8988T (cell line): ENCODE data around the gene HLCS.

Experiments used
- DNase-seq: peaks from one replicate; pipeline ENCODE4 v3.0.0; 2011

Gene HLCS

GRCh38 chr21:36803816-36804439, 162.5 kb downstream of the HLCS start:
- no peak for DNase-seq

- no peak for DNase-seq
Observed at GRCh38 chr21:36803051-36803645, 163.3 kb downstream of the HLCS start.

- no peak for DNase-seq
Observed at GRCh38 chr21:36800734-36801133, 165.7 kb downstream of the HLCS start.

- no peak for DNase-seq
Observed at GRCh38 chr21:36799869-36800268, 166.6 kb downstream of the HLCS start.

GRCh38 chr21:36798491-36798890, 168.0 kb downstream of the HLCS start:
- DNase-seq, result no peak

- DNase-seq, result no peak
Observed at GRCh38 chr21:36796070-36796469, 170.4 kb downstream of the HLCS start.

GRCh38 chr21:36792505-36792967, 173.9 kb downstream of the HLCS start:
- DNase-seq, result no peak

- no peak for DNase-seq
Observed at GRCh38 chr21:36791695-36792470, 174.6 kb downstream of the HLCS start.

GRCh38 chr21:36791180-36791579, 175.3 kb downstream of the HLCS start:
- DNase-seq, result no peak

GRCh38 chr21:36790616-36791015, 175.9 kb downstream of the HLCS start:
- no peak for DNase-seq

- peak; percentile 49 for DNase-seq
Observed at GRCh38 chr21:36788120-36788638, 178.3 kb downstream of the HLCS start.

- DNase-seq, result no peak
Observed at GRCh38 chr21:36786186-36786585, 180.3 kb downstream of the HLCS start.

- no peak for DNase-seq
Observed at GRCh38 chr21:36785615-36786014, 180.9 kb downstream of the HLCS start.

GRCh38 chr21:36784947-36785346, 181.5 kb downstream of the HLCS start:
- no peak for DNase-seq

- DNase-seq, result no peak
Observed at GRCh38 chr21:36783612-36784374, 182.7 kb downstream of the HLCS start.

GRCh38 chr21:36780861-36781260, 185.6 kb downstream of the HLCS start:
- no peak for DNase-seq

GRCh38 chr21:36776981-36777617, 189.4 kb downstream of the HLCS start:
- DNase-seq, result no peak

GRCh38 chr21:36773995-36774394, 192.5 kb downstream of the HLCS start:
- DNase-seq, result no peak

GRCh38 chr21:36773117-36773516, 193.4 kb downstream of the HLCS start:
- no peak for DNase-seq

GRCh38 chr21:36769051-36769839, 197.2 kb downstream of the HLCS start:
- DNase-seq, result no peak

GRCh38 chr21:36768496-36768895, 198.0 kb downstream of the HLCS start:
- no peak for DNase-seq

- no peak for DNase-seq
Observed at GRCh38 chr21:36767096-36767495, 199.4 kb downstream of the HLCS start.
